GM21717 (cell line): ENCODE data around the gene MORN5.
A peak's percentile ranks its signal among the peaks of the same experiment; 100 is the strongest.
"Not testable (repeated sequence)": the region's sequence is repeated elsewhere in the genome, so short reads cannot be mapped to it uniquely, and the experiment has no call there.

Experiments
- ATAC-seq: cut with Tn5 transposase; IDR thresholded peaks from one replicate; pipeline ENCODE4 v1.9.1; 2021; ENCODE audit warnings: mild to moderate bottlenecking, moderate library complexity; ENCODE audit not compliant: unreplicated experiment

MORN5 gene

GRCh38 chr9:122159026-122159924, at the start of gene MORN5, which contains the start of gene NDUFA8:
Gene MORN5 (plus strand): TSS chr9:122159908. CDS start chr9:122159973, 65 bp downstream.
Gene NDUFA8 (minus strand): TSS chr9:122159779. CDS start chr9:122159677, 102 bp downstream.
- peak; percentile 90 for ATAC-seq

- no peak for ATAC-seq
Observed at GRCh38 chr9:122110100-122110833, 49.4 kb upstream of the MORN5 start.

GRCh38 chr9:122111413-122112085, 48.2 kb upstream of the MORN5 start:
- ATAC-seq, result no peak

GRCh38 chr9:122112238-122112637, 47.5 kb upstream of the MORN5 start:
- no peak for ATAC-seq

- ATAC-seq, result no peak
Observed at GRCh38 chr9:122113574-122113973, 46.1 kb upstream of the MORN5 start.

- no peak for ATAC-seq
Observed at GRCh38 chr9:122115176-122116035, 44.3 kb upstream of the MORN5 start.

- ATAC-seq, result no peak
Observed at GRCh38 chr9:122116040-122116439, 43.7 kb upstream of the MORN5 start.

- no peak for ATAC-seq
Observed at GRCh38 chr9:122116448-122117173, 43.1 kb upstream of the MORN5 start.

GRCh38 chr9:122117241-122117640, 42.5 kb upstream of the MORN5 start:
- not testable (repeated sequence) for ATAC-seq

GRCh38 chr9:122118343-122119165, 41.2 kb upstream of the MORN5 start:
- no peak for ATAC-seq

- no peak for ATAC-seq
Observed at GRCh38 chr9:122119166-122119521, 40.6 kb upstream of the MORN5 start.

- no peak for ATAC-seq
Observed at GRCh38 chr9:122119721-122120120, 40.0 kb upstream of the MORN5 start.

- no peak for ATAC-seq
Observed at GRCh38 chr9:122120316-122121071, 39.2 kb upstream of the MORN5 start.

- ATAC-seq, result no peak
Observed at GRCh38 chr9:122121391-122121790, 38.3 kb upstream of the MORN5 start.

GRCh38 chr9:122121931-122122330, 37.8 kb upstream of the MORN5 start:
- ATAC-seq, result no peak

- ATAC-seq, result no peak
Observed at GRCh38 chr9:122122468-122122867, 37.2 kb upstream of the MORN5 start.

- ATAC-seq, result no peak
Observed at GRCh38 chr9:122122903-122123632, 36.6 kb upstream of the MORN5 start.

GRCh38 chr9:122124048-122124447, 35.7 kb upstream of the MORN5 start:
- ATAC-seq, result no peak
